Measurements from ENCODE around the gene GOLGA6L7. TPM values are rescaled to one million over a fixed set of nuclear protein-coding genes. Genes with fewer than 3 reads are reported as not detected.

The GOLGA6L7 gene
- total and polyA plus RNA-seq, 2 of the 4 experiments (the other 2 are of a cell fraction), result not detected

DNA sequence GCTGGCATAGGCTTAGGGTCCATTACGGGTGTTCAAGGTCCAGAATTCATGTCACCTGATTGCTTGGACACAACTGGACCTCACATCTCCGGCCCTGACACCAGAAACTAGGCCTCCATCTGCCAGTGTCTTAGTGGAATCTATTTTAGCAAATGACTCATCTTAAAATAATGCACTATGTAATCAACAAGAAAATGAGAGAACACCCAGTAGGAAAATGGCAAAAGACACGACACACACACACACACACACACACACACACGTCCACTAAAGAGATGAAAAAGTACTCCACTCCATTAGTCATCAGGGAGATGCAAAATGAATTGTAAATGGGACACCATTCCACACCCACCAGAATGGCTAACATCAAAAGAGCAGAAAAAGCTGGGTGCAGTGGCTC lies 48.5 kb upstream of the GOLGA6L7 start:
- H4K5ac ChIP-seq (ENCODE audit: low read depth, low read length), result peak overlapping the region; percentile 78
- H4K20me1 ChIP-seq (ENCODE audit: insufficient read depth, low read length), result peaks cover 16% of the 10 kb centered on the region; the same call in 1 of the 2 replicates
- no peak overlapping the region for H3K4me3 ChIP-seq (ENCODE audit: insufficient read depth, low read depth, low read length)
- H3K9me3 ChIP-seq (ENCODE audit: control insufficient read depth, insufficient read depth, low read length), result no peaks in the 10 kb centered on the region; the same call in 1 of the 2 replicates
- no peaks in the 10 kb centered on the region for H3K27me3 ChIP-seq (ENCODE audit: control insufficient read depth, insufficient read depth, low read length)
- H3K56ac ChIP-seq (ENCODE audit: extremely low read depth, insufficient read depth, low read length), result 0 out of 2 replicates have a peak overlapping the region, but pooled peaks have one; percentile 41
- ChIA-PET CTCF (no interaction called here), POLR2A (ENCODE audit: unreplicated experiment) (no interaction called here)
- H4K8ac ChIP-seq (ENCODE audit: low read depth in 2 of 2, low read length in 2 of 2), result peak overlapping the region in 1 of 2 experiments; percentile 95; a peak in 2 of 4 replicates
- peak overlapping the region; percentile 99 for H3K4ac ChIP-seq (ENCODE audit: low read depth, low read length)
- H2BK15ac ChIP-seq (ENCODE audit: low read depth, low read length), result peak overlapping the region; percentile 90; the same call in 2 of the 3 replicates
- peak overlapping the region; percentile 96; the same call in 1 of the 2 replicates for H3K23ac ChIP-seq (ENCODE audit: low read depth, low read length)
- H2BK5ac ChIP-seq (ENCODE audit: low read depth, low read length, poor library complexity, severe bottlenecking), result peak overlapping the region; percentile 96
- peak overlapping the region; percentile 58; the same call in 1 of the 2 replicates for H3K4me2 ChIP-seq (ENCODE audit: low read depth, low read length)
- 0 out of 2 replicates have a peak, but pooled peaks cover 2% of the 10 kb centered on the region for H3K36me3 ChIP-seq (ENCODE audit: control insufficient read depth, insufficient read depth, low read length)
- dilution Hi-C loops (cut with HindIII; ENCODE audit: low sequenced_read_pairs, unreplicated experiment), result no loop called here
- H3K4me1 ChIP-seq (ENCODE audit: control insufficient read depth, insufficient read depth, low read length), result peaks cover 10% of the 10 kb centered on the region
- H2BK20ac ChIP-seq (ENCODE audit: low read depth, low read length), result peak overlapping the region; percentile 99
- DNase-seq, result peak; percentile 95
- in situ Hi-C loops (cut with MboI; ENCODE audit: low sequenced_read_pairs), result no loop called here
- H3K9ac ChIP-seq (ENCODE audit: low read depth, low read length), result no peak overlapping the region
- peak overlapping the region; percentile 75 for H3K27ac ChIP-seq (ENCODE audit: insufficient read depth, low read length)
- intact Hi-C loops (cut with micrococcal nuclease), result no loop called here
- peak overlapping the region; percentile 98 for H3K14ac ChIP-seq (replicated peaks; ENCODE audit: low read depth, low read length)
- ATAC-seq (ENCODE audit: low read depth), result peak; percentile 85
- peak overlapping the region; percentile 97 for H2BK120ac ChIP-seq (ENCODE audit: low read depth, low read length)
- peak overlapping the region; percentile 90 for H2AFZ ChIP-seq (replicated peaks; ENCODE audit: low read length, poor library complexity)
- peak overlapping the region; percentile 88; the same call in 1 of the 2 replicates for H2AK5ac ChIP-seq (ENCODE audit: low read depth, low read length)
- peak overlapping the region; percentile 94 for H4K91ac ChIP-seq (ENCODE audit: insufficient read depth, low read depth, low read length)
- no CpG with 5 or more reads among the region's 4 CpGs for WGBS, 2 experiments (ENCODE audit: extremely low coverage in 2 of 2, insufficient read length in 1 of 2)
- no TSS peak for BruUV-seq (replicated peaks)
- H2AK9ac ChIP-seq (replicated peaks; ENCODE audit: low read depth, low read length, poor library complexity), result peak overlapping the region; percentile 73
- TF ChIP-seq MAFK (IDR thresholded peaks at IDR 0.05; ENCODE audit: low read depth, low read length), result 0 out of 2 replicates have a peak, but pooled peaks have one; percentile 23
- TF ChIP-seq RCOR1 (IDR thresholded peaks at IDR 0.05; ENCODE audit: insufficient replicate concordance, low read length), result peak; percentile 78
- no peak for TF ChIP-seq CHD1 (IDR thresholded peaks at IDR 0.05; ENCODE audit: low read depth, low read length)
- no peak; the same call in 1 of the 2 replicates for TF ChIP-seq CEBPB (IDR thresholded peaks at IDR 0.05; ENCODE audit: low read depth, low read length)
- TF ChIP-seq BHLHE40 (IDR thresholded peaks at IDR 0.05; ENCODE audit: low read depth, low read length), result peak; percentile 50
- peak; percentile 83 for TF ChIP-seq FOS (IDR thresholded peaks at IDR 0.05; ENCODE audit: low read depth, low read length)
- no peak for TF ChIP-seq USF2 (IDR thresholded peaks at IDR 0.05; ENCODE audit: low read depth, low read length)
- H3K9me1 ChIP-seq (ENCODE audit: insufficient read depth, low read length), result peaks cover 25% of the 10 kb centered on the region
- peak overlapping the region; percentile 68; the same call in 1 of the 2 replicates for H3K18ac ChIP-seq (ENCODE audit: low read depth, low read length)
- peaks cover 12 to 89% of the 10 kb centered on the region in 2 experiments; a peak in 3 of 4 replicates for H3K79me1 ChIP-seq (ENCODE audit: low read depth in 1 of 2, low read length in 2 of 2)

Data from IMR-90 (cell line).